Panc1 (cell line): ENCODE measurements around the gene ZCCHC13. TPM values are rescaled to one million over a fixed set of nuclear protein-coding genes. Genes with fewer than 3 reads are reported as not detected.

Experiments
- ATAC-seq: fragments of 200-7000 bp; cut with Tn5 transposase; 2 replicates; pipeline ENCODE4 v1.9.1; 2020; ENCODE audit warnings: mild to moderate bottlenecking, moderate library complexity
- BruUV-seq: library from RNA; stranded (reverse); fragments of 400-500 nt; replicated peaks from 2 replicates; lab custom pipeline; 2021; lab: Mats Ljungman, UMichigan
- CTCF ChIA-PET: fragments of 300-600 bp; sonication (Branson Sonifier 250); formaldehyde crosslinking; loops from one replicate; lab custom pipeline; 2022; ENCODE audit warnings: antibody characterized with exemption; lab: Charles Lee
- POLR2A ChIA-PET: fragments of 300-600 bp; sonication (Branson Sonifier 250); formaldehyde crosslinking; loops from one replicate; lab custom pipeline; 2022; ENCODE audit warnings: antibody characterized with exemption; lab: Charles Lee
- DNase-seq: peaks from one replicate; pipeline ENCODE4 v3.0.0-alpha.2; 2010; ENCODE audit warnings: low read depth, low spot score
- H3K27ac ChIP-seq: 2 replicates; pipeline ENCODE4 v1.5.1; 2011; ENCODE audit warnings: mild to moderate bottlenecking, low read length, inconsistent platforms
- H3K27me3 ChIP-seq: fragments of 200-500 bp; sonication (Bioruptor generic); 2 replicates; pipeline ENCODE4 v1.6.0; 2014; ENCODE audit warnings: low read length, inconsistent platforms; ENCODE audit not compliant: control insufficient read depth, insufficient read depth
- H3K36me3 ChIP-seq: fragments of 200-500 bp; sonication (Bioruptor generic); 2 replicates; pipeline ENCODE4 v1.5.1; 2014; ENCODE audit warnings: inconsistent platforms, mild to moderate bottlenecking, low read length, moderate library complexity; ENCODE audit not compliant: control insufficient read depth, insufficient read depth
- H3K4me1 ChIP-seq: 2 replicates; pipeline ENCODE4 v1.5.1; 2011; ENCODE audit warnings: inconsistent platforms, mild to moderate bottlenecking, low read length, moderate library complexity; ENCODE audit not compliant: control insufficient read depth, insufficient read depth
- H3K4me3 ChIP-seq, 2 experiments: 2 replicates each; pipeline ENCODE4 v1.5.1; 2011 to 2012; ENCODE audit warnings: low read depth in 2 of 2, low read length in 2 of 2, mild to moderate bottlenecking in 2 of 2, inconsistent platforms in 1 of 2, moderate library complexity in 1 of 2
- H3K9me3 ChIP-seq: fragments of 200-500 bp; sonication (Bioruptor generic); 2 replicates; pipeline ENCODE4 v1.5.1; 2014; ENCODE audit warnings: low read depth, mild to moderate bottlenecking, inconsistent platforms, low read length, moderate library complexity; ENCODE audit not compliant: control insufficient read depth, insufficient read depth
- POLR2AphosphoS5 ChIP-seq: IDR thresholded peaks from 2 replicates; pipeline ENCODE4 v1.6.1; 2012; ENCODE audit warnings: mild to moderate bottlenecking, low read depth, low read length, moderate library complexity
- SIN3A ChIP-seq: IDR thresholded peaks from 2 replicates; pipeline ENCODE4 v1.6.1; 2012; ENCODE audit warnings: low read depth, mild to moderate bottlenecking, low read length, moderate library complexity, borderline replicate concordance; ENCODE audit not compliant: insufficient read depth
- TCF7L2 ChIP-seq: IDR thresholded peaks from 2 replicates; pipeline ENCODE4 v1.6.1; 2011; ENCODE audit warnings: mild to moderate bottlenecking, low read depth, low read length, inconsistent platforms
- in situ Hi-C: cut with HindIII; loops from 2 replicates; pipeline ENCODE4 v1.10.0; 2016; ENCODE audit warnings: low sequenced_read_pairs, low pct_unique_long_range_greater_than_20kb
- intact Hi-C: fragments of 100-400 bp; cut with micrococcal nuclease; formaldehyde crosslinking; loops from one replicate; pipeline ENCODE4 v1.10.0; 2022; ENCODE audit not compliant: unreplicated experiment
- total RNA-seq: library from RNA; stranded (reverse); gene quantifications from one replicate; pipeline ENCODE4 v1.2.1, GENCODE V29; 2021; ENCODE audit not compliant: unreplicated experiment
- TF ChIP-seq, protein P1 (sequence below), 2 experiments: IDR thresholded peaks; 2 replicates each; pipeline ENCODE4 v1.6.1; 2011 to 2012; ENCODE audit warnings: low read depth in 2 of 2, control low read depth in 1 of 2, low read length in 1 of 2, mild to moderate bottlenecking in 1 of 2, moderate library complexity in 1 of 2; ENCODE audit not compliant: insufficient read depth in 1 of 2
- TF ChIP-seq, protein P2 (sequence below): fragments of 450-650 bp; IDR thresholded peaks from 2 replicates; pipeline ENCODE4 v1.5.1; 2017; ENCODE audit warnings: mild to moderate bottlenecking

ZCCHC13 gene
- total RNA-seq, 1 experiment from 2014 or later, result not detected

DNA sequence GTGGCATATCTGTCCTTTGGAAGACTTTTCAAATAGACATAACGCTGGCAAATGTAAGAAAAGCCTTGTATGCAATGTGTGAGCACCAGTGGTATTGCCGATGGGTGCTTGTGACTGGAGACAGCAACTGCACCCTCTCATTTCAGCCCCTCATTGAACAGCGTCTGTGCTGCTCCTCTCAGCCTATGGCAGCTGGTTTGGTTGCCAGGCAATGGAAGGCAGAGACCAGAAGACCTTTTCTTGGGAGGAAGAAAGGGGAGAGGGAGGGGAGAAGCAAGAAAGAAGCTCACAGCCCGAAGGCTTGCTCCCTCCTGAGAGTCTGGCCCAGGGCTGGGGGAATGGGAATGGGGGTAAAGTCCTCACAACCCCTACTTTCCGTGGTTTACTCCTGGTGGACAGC lies 20.2 kb downstream of the ZCCHC13 start:
- ChIA-PET POLR2A (no interaction called here), CTCF (no interaction called here)
- H3K27ac ChIP-seq, result no peak overlapping the region
- no TSS peak for BruUV-seq
- in situ Hi-C loops (no loop called here), intact Hi-C loops (no loop called here)
- TF ChIP-seq POLR2AphosphoS5 (no peak), TCF7L2 (no peak), SIN3A (no peak)
- TF ChIP-seq, protein P1, sequence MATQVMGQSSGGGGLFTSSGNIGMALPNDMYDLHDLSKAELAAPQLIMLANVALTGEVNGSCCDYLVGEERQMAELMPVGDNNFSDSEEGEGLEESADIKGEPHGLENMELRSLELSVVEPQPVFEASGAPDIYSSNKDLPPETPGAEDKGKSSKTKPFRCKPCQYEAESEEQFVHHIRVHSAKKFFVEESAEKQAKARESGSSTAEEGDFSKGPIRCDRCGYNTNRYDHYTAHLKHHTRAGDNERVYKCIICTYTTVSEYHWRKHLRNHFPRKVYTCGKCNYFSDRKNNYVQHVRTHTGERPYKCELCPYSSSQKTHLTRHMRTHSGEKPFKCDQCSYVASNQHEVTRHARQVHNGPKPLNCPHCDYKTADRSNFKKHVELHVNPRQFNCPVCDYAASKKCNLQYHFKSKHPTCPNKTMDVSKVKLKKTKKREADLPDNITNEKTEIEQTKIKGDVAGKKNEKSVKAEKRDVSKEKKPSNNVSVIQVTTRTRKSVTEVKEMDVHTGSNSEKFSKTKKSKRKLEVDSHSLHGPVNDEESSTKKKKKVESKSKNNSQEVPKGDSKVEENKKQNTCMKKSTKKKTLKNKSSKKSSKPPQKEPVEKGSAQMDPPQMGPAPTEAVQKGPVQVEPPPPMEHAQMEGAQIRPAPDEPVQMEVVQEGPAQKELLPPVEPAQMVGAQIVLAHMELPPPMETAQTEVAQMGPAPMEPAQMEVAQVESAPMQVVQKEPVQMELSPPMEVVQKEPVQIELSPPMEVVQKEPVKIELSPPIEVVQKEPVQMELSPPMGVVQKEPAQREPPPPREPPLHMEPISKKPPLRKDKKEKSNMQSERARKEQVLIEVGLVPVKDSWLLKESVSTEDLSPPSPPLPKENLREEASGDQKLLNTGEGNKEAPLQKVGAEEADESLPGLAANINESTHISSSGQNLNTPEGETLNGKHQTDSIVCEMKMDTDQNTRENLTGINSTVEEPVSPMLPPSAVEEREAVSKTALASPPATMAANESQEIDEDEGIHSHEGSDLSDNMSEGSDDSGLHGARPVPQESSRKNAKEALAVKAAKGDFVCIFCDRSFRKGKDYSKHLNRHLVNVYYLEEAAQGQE (IDR thresholded peaks at IDR 0.05; ENCODE audit: insufficient read depth in 1 of 2, low read depth in 2 of 2, low read length in 1 of 2), result no peak
- TF ChIP-seq, protein P2, sequence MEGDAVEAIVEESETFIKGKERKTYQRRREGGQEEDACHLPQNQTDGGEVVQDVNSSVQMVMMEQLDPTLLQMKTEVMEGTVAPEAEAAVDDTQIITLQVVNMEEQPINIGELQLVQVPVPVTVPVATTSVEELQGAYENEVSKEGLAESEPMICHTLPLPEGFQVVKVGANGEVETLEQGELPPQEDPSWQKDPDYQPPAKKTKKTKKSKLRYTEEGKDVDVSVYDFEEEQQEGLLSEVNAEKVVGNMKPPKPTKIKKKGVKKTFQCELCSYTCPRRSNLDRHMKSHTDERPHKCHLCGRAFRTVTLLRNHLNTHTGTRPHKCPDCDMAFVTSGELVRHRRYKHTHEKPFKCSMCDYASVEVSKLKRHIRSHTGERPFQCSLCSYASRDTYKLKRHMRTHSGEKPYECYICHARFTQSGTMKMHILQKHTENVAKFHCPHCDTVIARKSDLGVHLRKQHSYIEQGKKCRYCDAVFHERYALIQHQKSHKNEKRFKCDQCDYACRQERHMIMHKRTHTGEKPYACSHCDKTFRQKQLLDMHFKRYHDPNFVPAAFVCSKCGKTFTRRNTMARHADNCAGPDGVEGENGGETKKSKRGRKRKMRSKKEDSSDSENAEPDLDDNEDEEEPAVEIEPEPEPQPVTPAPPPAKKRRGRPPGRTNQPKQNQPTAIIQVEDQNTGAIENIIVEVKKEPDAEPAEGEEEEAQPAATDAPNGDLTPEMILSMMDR, result no peak
- no peak overlapping the region for H3K4me3 ChIP-seq
- H3K9me3 ChIP-seq, result no peaks in the 10 kb centered on the region
- no peak for DNase-seq
- no peaks in the 10 kb centered on the region for H3K36me3 ChIP-seq
- ATAC-seq, result no peak
- no peaks in the 10 kb centered on the region for H3K27me3 ChIP-seq
- no peaks in the 10 kb centered on the region for H3K4me1 ChIP-seq

DNA sequence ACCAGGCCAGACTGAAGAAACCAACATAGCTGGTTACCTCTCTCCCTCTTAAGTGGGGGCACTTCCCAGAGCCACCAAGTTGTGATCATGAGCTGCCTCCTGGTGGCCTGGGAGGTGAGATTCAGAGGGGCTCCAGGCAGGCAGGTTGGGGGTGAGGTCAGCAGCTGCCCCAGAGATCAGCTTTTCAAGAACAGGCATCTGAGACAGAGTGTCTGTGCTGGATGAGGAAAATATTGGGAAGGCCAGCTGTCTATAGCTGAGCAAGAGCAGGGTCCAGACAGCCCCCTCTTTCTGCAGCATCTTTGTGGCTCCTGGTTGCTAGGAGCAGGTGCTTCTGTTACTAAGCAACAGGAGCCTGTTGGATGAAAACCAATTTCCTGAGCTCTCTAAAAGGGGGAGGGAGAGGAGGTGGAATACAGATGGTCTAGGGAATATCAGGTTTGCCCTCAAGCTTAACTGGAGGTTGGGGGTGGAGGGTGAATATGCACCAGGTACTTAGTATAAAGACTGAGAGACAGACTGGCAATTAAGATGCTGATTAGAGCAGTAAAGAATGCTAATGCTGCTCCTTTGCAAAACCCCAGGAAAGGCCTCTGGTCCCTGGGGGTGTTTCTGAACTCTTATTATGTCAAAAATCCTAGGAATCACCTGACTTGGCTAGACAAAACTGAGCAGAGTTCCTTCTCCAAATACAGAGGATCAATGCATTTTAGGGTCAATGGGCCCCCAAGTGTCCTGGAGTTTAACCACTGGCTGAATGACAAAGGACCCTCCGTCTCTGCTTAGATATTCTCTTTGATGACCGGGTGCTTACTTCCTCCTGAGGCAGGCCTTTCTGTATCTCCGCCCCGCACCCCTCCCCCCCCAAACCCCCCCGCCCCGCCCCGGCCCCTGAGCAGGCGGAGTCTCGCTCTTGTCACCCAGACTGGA lies 21.4 kb downstream of the ZCCHC13 start:
- ChIA-PET POLR2A (no interaction called here), CTCF (interaction anchor here (0.6 kb wide), 1 partner anchor 22 kb away, joined by 4 read pairs; the partner anchor contains the start of gene ZCCHC13)
- peak; percentile 77 for ATAC-seq
- in situ Hi-C loops, result no loop called here
- no TSS peak for BruUV-seq
- Histone ChIP-seq H3K4me1 (no peaks in the 10 kb centered on the region), H3K27me3 (no peaks in the 10 kb centered on the region), H3K27ac (no peak overlapping the region), H3K36me3 (no peaks in the 10 kb centered on the region), H3K9me3 (no peaks in the 10 kb centered on the region), H3K4me3 (no peak overlapping the region)
- TF ChIP-seq SIN3A (no peak), POLR2AphosphoS5 (no peak), TCF7L2 (no peak)
- TF ChIP-seq, protein P2, result no peak
- TF ChIP-seq, protein P1 (IDR thresholded peaks at IDR 0.05; ENCODE audit: insufficient read depth in 1 of 2, low read depth in 2 of 2, low read length in 1 of 2), result no peak
- intact Hi-C loops, result no loop called here
- no peak for DNase-seq
